H1 (cell line): ENCODE results near the gene SCRG1. TPM values are rescaled to one million over a fixed set of nuclear protein-coding genes. Genes with fewer than 3 reads are reported as not detected.

ENCODE experiments used
- CTCF ChIA-PET: fragments of 300-600 bp; sonication (Branson Sonifier 250); formaldehyde crosslinking; loops from one replicate; lab custom pipeline; 2021; ENCODE audit not compliant: partially characterized antibody; lab: Charles Lee
- POLR2A ChIA-PET: fragments of 300-600 bp; sonication (Branson Sonifier 250); formaldehyde crosslinking; loops from one replicate; lab custom pipeline; 2021; ENCODE audit warnings: inconsistent platforms; ENCODE audit not compliant: partially characterized antibody; lab: Charles Lee
- DNase-seq, 2 experiments: peaks; one replicate each; pipeline versions ENCODE4 v3.0.0 to v3.0.0-alpha.2; 2010 to 2022; ENCODE audit warnings: low spot score in 2 of 2, low read depth in 1 of 2, mixed read lengths in 1 of 2
- FAIRE-seq: peaks from 2 replicates; lab custom pipeline; 2011; peaks lifted over from hg19 to GRCh38; lab: Jason Lieb, UNC
- H2AFZ ChIP-seq: 2 replicates; pipeline ENCODE4 v1.8.1; 2012; ENCODE audit warnings: low read length, inconsistent platforms
- H2AK5ac ChIP-seq: 2 replicates; pipeline ENCODE4 v1.6.1; 2013; ENCODE audit warnings: low read depth, low read length
- H2BK120ac ChIP-seq: replicated peaks from 2 replicates; pipeline ENCODE3; 2013; ENCODE audit warnings: low read depth, low read length, inconsistent platforms
- H2BK12ac ChIP-seq: 2 replicates; pipeline ENCODE4 v1.6.1; 2013; ENCODE audit warnings: low read depth, low read length
- H2BK15ac ChIP-seq: 2 replicates; pipeline ENCODE4 v1.6.1; 2013; ENCODE audit warnings: low read length
- H2BK20ac ChIP-seq: 2 replicates; pipeline ENCODE4 v1.6.1; 2013; ENCODE audit warnings: low read length
- H2BK5ac ChIP-seq: 2 replicates; pipeline ENCODE4 v1.6.1; 2013; ENCODE audit warnings: low read depth, low read length
- H3K14ac ChIP-seq: 2 replicates; pipeline ENCODE4 v1.6.1; 2013; ENCODE audit warnings: inconsistent platforms; ENCODE audit not compliant: insufficient read length
- H3K18ac ChIP-seq: 2 replicates; pipeline ENCODE4 v1.6.1; 2013; ENCODE audit warnings: low read length; ENCODE audit errors: extremely low read depth
- H3K23ac ChIP-seq: 2 replicates; pipeline ENCODE4 v1.6.1; 2013; ENCODE audit warnings: inconsistent platforms; ENCODE audit not compliant: insufficient read length
- H3K23me2 ChIP-seq: 2 replicates; pipeline ENCODE4 v1.6.1; 2013; ENCODE audit warnings: low read depth, low read length
- H3K27ac ChIP-seq: 2 replicates; pipeline ENCODE4 v1.6.1; 2011; ENCODE audit warnings: low read depth, low read length, inconsistent platforms
- H3K27me3 ChIP-seq, 4 experiments: replicated peaks in 1 of 4; 1 replicate in 1 of 4; 2 replicates in 3 of 4; pipeline versions ENCODE4 v1.6.1 to v1.8.1; 2011 to 2013; ENCODE audit warnings: low read length in 3 of 4, mild to moderate bottlenecking in 3 of 4, inconsistent platforms in 2 of 4, mixed read lengths in 2 of 4, moderate library complexity in 1 of 4; ENCODE audit not compliant: control insufficient read depth in 3 of 4, insufficient read depth in 3 of 4; ENCODE audit errors: extremely low read depth in 1 of 4
- H3K36me3 ChIP-seq, 4 experiments: 2 replicates each; pipeline versions ENCODE4 v1.6.1 to v1.8.1; 2011 to 2013; ENCODE audit warnings: mild to moderate bottlenecking in 4 of 4, low read length in 3 of 4, moderate library complexity in 2 of 4, control low read depth in 1 of 4, inconsistent platforms in 1 of 4; ENCODE audit not compliant: insufficient read depth in 4 of 4, control insufficient read depth in 2 of 4
- H3K4ac ChIP-seq: replicated peaks from 2 replicates; pipeline ENCODE3; 2013; ENCODE audit warnings: low read length, low read depth, mixed read lengths, inconsistent platforms; ENCODE audit not compliant: insufficient read length
- H3K4me1 ChIP-seq, 4 experiments: replicated peaks in 1 of 4; 1 replicate in 1 of 4; 2 replicates in 3 of 4; pipeline versions ENCODE4 v1.6.1 to v1.8.1; 2011 to 2013; ENCODE audit warnings: low read length in 3 of 4, inconsistent platforms in 2 of 4, mixed read lengths in 1 of 4; ENCODE audit not compliant: insufficient read depth in 4 of 4, control insufficient read depth in 3 of 4
- H3K4me2 ChIP-seq, 2 experiments: 2 replicates each; pipeline versions ENCODE4 v1.6.1 to v1.8.1; 2011 to 2013; ENCODE audit warnings: low read depth in 2 of 2, low read length in 2 of 2, control low read depth in 1 of 2, inconsistent platforms in 1 of 2, mild to moderate bottlenecking in 1 of 2; ENCODE audit not compliant: insufficient read depth in 1 of 2
- H3K4me3 ChIP-seq, 4 experiments: fragments of 200-600, 300-600 bp in 1 of 4; sonication (generic), shearing (Covaris generic), sonication (Bioruptor Twin) in 1 of 4; 2 replicates each; pipeline versions ENCODE4 v1.5.1 to v1.8.1; 2011 to 2016; ENCODE audit warnings: low read length in 4 of 4, low read depth in 3 of 4, control low read depth in 2 of 4, inconsistent platforms in 2 of 4, mild to moderate bottlenecking in 2 of 4, mixed read lengths in 1 of 4, moderate library complexity in 1 of 4; ENCODE audit not compliant: insufficient read depth in 2 of 4; ENCODE audit errors: extremely low read depth in 1 of 4
- H3K56ac ChIP-seq: replicated peaks from 2 replicates; pipeline ENCODE3; 2013; ENCODE audit warnings: low read depth, mild to moderate bottlenecking, mixed read lengths, low read length, inconsistent platforms; ENCODE audit not compliant: insufficient read length
- H3K79me1 ChIP-seq: 2 replicates; pipeline ENCODE4 v1.6.1; 2013; ENCODE audit warnings: low read depth, low read length, control low read depth
- H3K79me2 ChIP-seq, 2 experiments: 2 replicates each; pipeline versions ENCODE4 v1.6.1 to v1.8.1; 2012 to 2013; ENCODE audit warnings: low read length in 2 of 2, mild to moderate bottlenecking in 2 of 2, inconsistent platforms in 1 of 2; ENCODE audit not compliant: insufficient read depth in 2 of 2, control insufficient read depth in 1 of 2
- H3K9ac ChIP-seq, 4 experiments: replicated peaks in 1 of 4; 1 replicate in 1 of 4; 2 replicates in 3 of 4; pipeline versions ENCODE4 v1.6.1 to v1.8.1; 2011 to 2013; ENCODE audit warnings: low read depth in 3 of 4, low read length in 3 of 4, control low read depth in 2 of 4, mild to moderate bottlenecking in 2 of 4, moderate library complexity in 2 of 4, inconsistent platforms in 1 of 4; ENCODE audit errors: extremely low read depth in 1 of 4
- H3K9me3 ChIP-seq, 2 experiments: 2 replicates each; pipeline versions ENCODE4 v1.6.1 to v1.8.1; 2012 to 2013; ENCODE audit warnings: mild to moderate bottlenecking in 2 of 2, moderate library complexity in 2 of 2, control low read depth in 1 of 2, inconsistent platforms in 1 of 2, low read depth in 1 of 2, low read length in 1 of 2, mixed read lengths in 1 of 2; ENCODE audit not compliant: insufficient read depth in 2 of 2
- H4K20me1 ChIP-seq, 2 experiments: replicated peaks in 1 of 2; 2 replicates each; pipeline versions ENCODE3 to v1.8.1; 2011 to 2013; ENCODE audit warnings: inconsistent platforms in 2 of 2, low read length in 2 of 2, mild to moderate bottlenecking in 1 of 2; ENCODE audit not compliant: insufficient read depth in 2 of 2, control insufficient read depth in 1 of 2
- H4K5ac ChIP-seq: 2 replicates; pipeline ENCODE4 v1.6.1; 2013; ENCODE audit warnings: low read length, low read depth, mixed read lengths, inconsistent platforms; ENCODE audit not compliant: insufficient read length
- H4K8ac ChIP-seq: 2 replicates; pipeline ENCODE4 v1.8.0; 2013; ENCODE audit warnings: mild to moderate bottlenecking, moderate library complexity, low read length, inconsistent platforms; ENCODE audit not compliant: insufficient read depth; ENCODE audit errors: extremely low read depth
- H4K91ac ChIP-seq: replicated peaks from 2 replicates; pipeline ENCODE3; 2013; ENCODE audit warnings: low read length, mixed read lengths, inconsistent platforms; ENCODE audit not compliant: insufficient read length
- ASH2L ChIP-seq: fragments of 200-600, 300-600 bp; sonication (generic); IDR thresholded peaks from one replicate; pipeline ENCODE4 v1.7.1; 2017; ENCODE audit warnings: low read length
- BCL11A ChIP-seq, 2 experiments: IDR thresholded peaks; one replicate each; pipeline ENCODE4 v1.6.1; 2011; ENCODE audit warnings: low read depth in 2 of 2, low read length in 2 of 2, mild to moderate bottlenecking in 2 of 2
- CEBPB ChIP-seq: IDR thresholded peaks from 2 replicates; pipeline ENCODE4 v1.6.1; 2012; ENCODE audit warnings: low read depth, low read length
- KDM4A ChIP-seq: IDR thresholded peaks from one replicate; pipeline ENCODE4 v1.7.1; 2012; ENCODE audit warnings: low read depth, mild to moderate bottlenecking, moderate library complexity, low read length, inconsistent platforms; ENCODE audit not compliant: severe bottlenecking
- KDM5A ChIP-seq: fragments of 200-600 bp; IDR thresholded peaks from 2 replicates; pipeline ENCODE4 v1.7.1; 2012; ENCODE audit warnings: mild to moderate bottlenecking, low read length, inconsistent platforms, mixed read lengths
- MAFK ChIP-seq: IDR thresholded peaks from 2 replicates; pipeline ENCODE4 v1.6.1; 2012; ENCODE audit warnings: low read depth, mild to moderate bottlenecking, improper control_type of control experiment, low read length
- RFX5 ChIP-seq: IDR thresholded peaks from 2 replicates; pipeline ENCODE4 v1.6.1; 2011; ENCODE audit warnings: low read depth, low read length, improper control_type of control experiment, borderline replicate concordance
- SRF ChIP-seq: IDR thresholded peaks from 2 replicates; pipeline ENCODE4 v1.6.1; 2011; ENCODE audit warnings: mild to moderate bottlenecking, low read depth, low read length, moderate library complexity
- TBP ChIP-seq: IDR thresholded peaks from 2 replicates; pipeline ENCODE4 v1.6.1; 2011; ENCODE audit warnings: low read depth, low read length, improper control_type of control experiment
- TCF12 ChIP-seq: IDR thresholded peaks from 2 replicates; pipeline ENCODE4 v1.6.1; 2011; ENCODE audit warnings: low read depth, mild to moderate bottlenecking, low read length
- TEAD4 ChIP-seq: IDR thresholded peaks from 2 replicates; pipeline ENCODE4 v1.6.1; 2012; ENCODE audit warnings: low read depth, low read length, inconsistent platforms, mixed read lengths
- WGBS, 2 experiments: shearing (Covaris generic) in 1 of 2; methylation state at CpG; one replicate each; pipeline versions ENCODE4 v1.1.6 to v1.1.7; 2013 to 2015; ENCODE audit warnings: low lambda C conversion rate in 2 of 2, mixed read lengths in 2 of 2, inconsistent platforms in 1 of 2, low coverage in 1 of 2, missing lambda C conversion rate in 1 of 2; ENCODE audit not compliant: insufficient replicate concordance in 2 of 2, insufficient coverage in 1 of 2, insufficient read length in 1 of 2; ENCODE audit errors: extremely low coverage in 1 of 2, missing lambda C conversion rate in 1 of 2; 5-methylcytosine and 5-hydroxymethylcytosine counted together
- polyA plus RNA-seq, 7 experiments: library from polyadenylated mRNA; depleted of rRNA in 3 of 7; stranded (reverse) in 5 of 7; unstranded in 2 of 7; fragments of >200 nt in 5 of 7; fragments of 200-250 nt in 2 of 7; gene quantifications; 1 replicate in 5 of 7; 2 replicates in 1 of 7; 4 replicates in 1 of 7; pipeline versions ENCODE4 v1.2.1 to v1.2.3, GENCODE V29; 2011 to 2013; ENCODE audit warnings: missing spikeins in 2 of 7, mixed read lengths in 2 of 7
- total RNA-seq: library from RNA; stranded (reverse); fragmentation: NEBNext Ultra II Directional; extraction: Animal tissue kit (Norgen Biotek cat#: 25700); gene quantifications from 2 replicates; pipeline ENCODE4 v1.2.1, GENCODE V29; 2021
- TF ChIP-seq, protein P1 (sequence below): IDR thresholded peaks from 2 replicates; pipeline ENCODE4 v1.6.1; 2011; ENCODE audit warnings: low read depth, mild to moderate bottlenecking, low read length; ENCODE audit not compliant: insufficient read depth
- TF ChIP-seq, protein P2 (sequence below): IDR thresholded peaks from 2 replicates; pipeline ENCODE4 v1.6.1; 2012; ENCODE audit warnings: low read length, inconsistent platforms

Gene SCRG1
- total and polyA plus RNA-seq, 2 of the 8 experiments (the other 6 are each of a cell fraction or from before 2014, with no cell fraction given): not detected

- WGBS, 2 experiments: 81% methylated on average over 6 of the region's 6 CpGs; no CpG with 5 or more reads in 1 of the 2 experiments
- Histone ChIP-seq H3K36me3 (no peaks in the 10 kb centered on the region), H3K4me2 (no peak overlapping the region), H3K4ac (no peak overlapping the region), H3K9me3 (no peaks in the 10 kb centered on the region), H3K79me1 (no peaks in the 10 kb centered on the region), H4K20me1 (no peaks in the 10 kb centered on the region), H3K27ac (no peak overlapping the region), H3K23ac (no peak overlapping the region), H2BK120ac (no peak overlapping the region), H3K14ac (no peak overlapping the region), H3K18ac (no peak overlapping the region), H3K79me2 (no peaks in the 10 kb centered on the region), H2AFZ (no peak overlapping the region), H3K9ac (no peak overlapping the region), H3K23me2 (no peaks in the 10 kb centered on the region), H4K91ac (no peak overlapping the region), H3K27me3 (no peaks in the 10 kb centered on the region; a peak in 2 of 7 replicates), H2AK5ac (no peak overlapping the region), H3K4me3 (no peak overlapping the region), H2BK15ac (no peak overlapping the region), H2BK20ac (no peak overlapping the region), H2BK12ac (no peak overlapping the region), H3K56ac (no peak overlapping the region), H4K5ac (no peak overlapping the region), H3K4me1 (peaks cover 0 to 13% (median 0%) of the 10 kb centered on the region in 4 experiments; a peak in 2 of 7 replicates), H4K8ac (no peak overlapping the region), H2BK5ac (no peak overlapping the region)
- CTCF ChIA-PET: interaction anchor here (1.8 kb wide), 1 partner anchor 16 kb away, joined by 5 read pairs; no protein-coding TSS in a partner anchor
- POLR2A ChIA-PET: no interaction called here
- no peak for FAIRE-seq
- TF ChIP-seq, protein P1, sequence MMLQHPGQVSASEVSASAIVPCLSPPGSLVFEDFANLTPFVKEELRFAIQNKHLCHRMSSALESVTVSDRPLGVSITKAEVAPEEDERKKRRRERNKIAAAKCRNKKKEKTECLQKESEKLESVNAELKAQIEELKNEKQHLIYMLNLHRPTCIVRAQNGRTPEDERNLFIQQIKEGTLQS: no peak
- TF ChIP-seq TBP: no peak
- TF ChIP-seq ASH2L: no peak
- TF ChIP-seq, protein P2, sequence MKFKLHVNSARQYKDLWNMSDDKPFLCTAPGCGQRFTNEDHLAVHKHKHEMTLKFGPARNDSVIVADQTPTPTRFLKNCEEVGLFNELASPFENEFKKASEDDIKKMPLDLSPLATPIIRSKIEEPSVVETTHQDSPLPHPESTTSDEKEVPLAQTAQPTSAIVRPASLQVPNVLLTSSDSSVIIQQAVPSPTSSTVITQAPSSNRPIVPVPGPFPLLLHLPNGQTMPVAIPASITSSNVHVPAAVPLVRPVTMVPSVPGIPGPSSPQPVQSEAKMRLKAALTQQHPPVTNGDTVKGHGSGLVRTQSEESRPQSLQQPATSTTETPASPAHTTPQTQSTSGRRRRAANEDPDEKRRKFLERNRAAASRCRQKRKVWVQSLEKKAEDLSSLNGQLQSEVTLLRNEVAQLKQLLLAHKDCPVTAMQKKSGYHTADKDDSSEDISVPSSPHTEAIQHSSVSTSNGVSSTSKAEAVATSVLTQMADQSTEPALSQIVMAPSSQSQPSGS: no peak
- no peak for TF ChIP-seq BCL11A (IDR thresholded peaks at IDR 0.05; ENCODE audit: low read depth in 2 of 2, low read length in 2 of 2)
- no peak for TF ChIP-seq MAFK
- no peak for TF ChIP-seq TCF12
- no peak for TF ChIP-seq KDM4A
- TF ChIP-seq KDM5A: no peak
- TF ChIP-seq CEBPB: no peak
- no peak for TF ChIP-seq SRF
- TF ChIP-seq TEAD4: no peak
- no peak for TF ChIP-seq RFX5
- no peak for DNase-seq
Measured at GRCh38 chr4:173436771-173437265, 37.9 kb upstream of the SCRG1 start.
